ENCODE data around the gene PARD6G.

PARD6G gene

DNA sequence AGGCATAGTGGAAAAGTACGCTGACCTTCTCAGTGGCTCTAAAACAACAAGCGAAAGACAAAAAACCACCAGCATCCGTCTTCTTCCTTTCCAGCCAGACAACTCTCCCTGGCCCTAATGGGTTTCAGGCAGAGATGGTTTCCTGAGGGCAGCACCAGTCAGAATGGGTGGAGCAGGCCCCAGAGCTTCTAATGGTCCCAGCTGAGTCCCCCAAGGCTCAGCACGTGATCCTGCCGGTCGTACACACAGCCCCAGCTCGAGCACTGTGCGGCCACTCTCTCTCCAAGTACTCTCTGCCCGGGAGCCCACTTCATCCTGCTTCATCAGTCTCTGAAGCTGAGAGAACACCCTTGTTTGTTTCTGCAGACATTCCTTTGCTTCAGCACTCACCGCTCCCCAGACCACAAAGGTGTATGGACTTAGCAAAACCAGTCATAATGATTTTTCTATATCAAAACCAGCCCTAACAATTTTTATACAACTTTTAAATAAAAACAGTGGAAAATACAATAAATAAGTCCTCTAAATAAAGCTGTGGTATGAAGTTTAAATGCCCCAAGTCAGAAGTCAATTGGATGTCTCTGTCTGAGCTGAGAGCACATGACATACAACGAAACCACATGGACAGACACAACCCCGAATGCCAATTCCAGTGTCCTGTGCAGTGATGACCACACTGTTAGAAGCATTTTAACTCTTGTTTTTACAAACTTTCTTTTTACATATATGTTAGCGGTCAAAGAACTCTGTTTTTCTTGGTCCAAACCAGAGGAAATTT is 63.9 kb downstream of the PARD6G start:
- TF ChIP-seq POLR2AphosphoS5 (IDR thresholded peaks at IDR 0.05; ENCODE audit: borderline replicate concordance, low read depth, low read length) = no peak
- no peak for TF ChIP-seq FOXP2 (optimal IDR thresholded peaks at IDR 0.05; ENCODE audit: control extremely low read depth, extremely low read length, insufficient read depth)
- TF ChIP-seq EZH2 (IDR thresholded peaks at IDR 0.05) = no peak
- DNase-seq (ENCODE audit: low read depth, low spot score) = no peak

DNA sequence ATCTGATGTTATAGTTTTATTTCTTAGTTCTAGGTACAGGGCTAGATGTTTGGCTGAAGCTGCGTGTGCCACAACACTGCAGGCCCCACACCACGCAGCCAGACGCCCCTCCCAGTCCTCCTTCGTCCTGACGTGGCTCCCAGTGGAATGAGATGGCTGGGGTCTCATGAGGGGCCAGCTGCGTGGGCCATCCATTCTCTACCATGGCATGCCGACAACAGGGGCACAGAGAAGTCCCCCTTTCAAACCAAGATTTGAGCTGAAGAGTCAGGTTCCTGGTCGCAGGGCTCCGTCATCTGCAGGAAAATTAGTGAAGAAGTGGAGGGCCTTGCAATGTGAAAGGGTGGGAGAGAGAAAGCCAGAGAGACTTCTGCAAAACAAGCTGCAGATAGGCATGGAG is 64.5 kb downstream of the PARD6G start:
- Histone ChIP-seq H3K27ac (no peak overlapping the region), H3K36me3 (ENCODE audit: insufficient read depth, low read length) (no peaks in the 10 kb centered on the region), H3K9ac (ENCODE audit: insufficient read length) (no peak overlapping the region), H3K9me3 (ENCODE audit: low read depth, low read length) (no peaks in the 10 kb centered on the region), H3K4me3 (no peak overlapping the region)
- TF ChIP-seq FOXP2 (optimal IDR thresholded peaks at IDR 0.05; ENCODE audit: control extremely low read depth, extremely low read length, insufficient read depth) (no peak), EZH2 (IDR thresholded peaks at IDR 0.05) (no peak), POLR2AphosphoS5 (IDR thresholded peaks at IDR 0.05; ENCODE audit: borderline replicate concordance, low read depth, low read length) (no peak)
- DNase-seq (ENCODE audit: low read depth, low spot score) = no peak

More for the DNA sequence above, 63.9 kb downstream of the PARD6G start:
- Histone ChIP-seq H3K9me3 (ENCODE audit: low read depth, low read length) (no peaks in the 10 kb centered on the region), H3K9ac (ENCODE audit: insufficient read length) (no peak overlapping the region), H3K27ac (no peak overlapping the region), H3K4me3 (no peak overlapping the region), H3K36me3 (ENCODE audit: insufficient read depth, low read length) (no peaks in the 10 kb centered on the region)

DNA sequence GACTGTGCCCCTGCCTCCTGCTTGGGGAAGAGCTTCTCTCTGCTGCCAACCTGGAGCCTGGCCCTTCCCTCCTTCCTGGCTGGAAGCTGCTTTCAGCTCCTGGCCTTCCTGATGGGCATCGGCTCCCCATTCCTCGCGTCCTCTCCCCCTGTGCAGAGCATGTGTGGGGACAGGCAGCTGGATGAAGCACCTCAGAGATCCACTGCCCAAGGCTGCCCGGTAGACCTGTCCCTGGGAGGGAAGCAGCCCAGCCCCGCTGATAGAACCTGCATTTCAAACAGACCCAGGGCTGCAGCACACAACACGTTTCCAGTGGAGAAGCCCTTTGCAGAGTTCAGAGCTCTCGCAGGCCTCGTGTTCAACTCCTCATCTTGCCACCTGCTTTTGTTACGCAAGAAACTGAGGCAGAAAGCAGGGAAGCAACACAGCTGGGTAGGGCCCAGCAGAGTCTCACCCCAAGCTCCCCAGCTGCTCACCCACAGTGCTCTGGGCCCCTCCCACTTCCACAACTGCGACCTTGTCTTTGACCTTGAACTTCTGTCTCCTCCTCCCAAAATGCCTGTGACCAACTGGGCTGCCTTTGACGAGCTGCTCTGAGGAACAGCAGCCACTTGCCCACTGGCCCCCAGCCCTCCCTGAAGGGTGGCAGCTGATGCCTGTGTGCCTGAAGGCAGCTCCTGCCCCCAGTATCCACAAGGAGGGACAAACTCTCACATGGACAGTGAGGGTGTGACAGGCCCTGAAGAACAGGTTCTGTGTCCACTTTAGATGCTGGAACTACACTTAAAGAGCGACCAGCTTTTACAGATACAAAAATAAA is 65.5 kb downstream of the PARD6G start:
- no peak overlapping the region for H3K27ac ChIP-seq
- H3K9ac ChIP-seq (ENCODE audit: insufficient read length) = no peak overlapping the region
- H3K4me3 ChIP-seq = no peak overlapping the region
- H3K9me3 ChIP-seq (ENCODE audit: low read depth, low read length) = no peaks in the 10 kb centered on the region
- TF ChIP-seq POLR2AphosphoS5 (IDR thresholded peaks at IDR 0.05; ENCODE audit: borderline replicate concordance, low read depth, low read length) = no peak
- no peak for TF ChIP-seq FOXP2 (optimal IDR thresholded peaks at IDR 0.05; ENCODE audit: control extremely low read depth, extremely low read length, insufficient read depth)
- TF ChIP-seq EZH2 (IDR thresholded peaks at IDR 0.05) = no peak
- no peaks in the 10 kb centered on the region for H3K36me3 ChIP-seq (ENCODE audit: insufficient read depth, low read length)
- DNase-seq (ENCODE audit: low read depth, low spot score) = no peak

DNA sequence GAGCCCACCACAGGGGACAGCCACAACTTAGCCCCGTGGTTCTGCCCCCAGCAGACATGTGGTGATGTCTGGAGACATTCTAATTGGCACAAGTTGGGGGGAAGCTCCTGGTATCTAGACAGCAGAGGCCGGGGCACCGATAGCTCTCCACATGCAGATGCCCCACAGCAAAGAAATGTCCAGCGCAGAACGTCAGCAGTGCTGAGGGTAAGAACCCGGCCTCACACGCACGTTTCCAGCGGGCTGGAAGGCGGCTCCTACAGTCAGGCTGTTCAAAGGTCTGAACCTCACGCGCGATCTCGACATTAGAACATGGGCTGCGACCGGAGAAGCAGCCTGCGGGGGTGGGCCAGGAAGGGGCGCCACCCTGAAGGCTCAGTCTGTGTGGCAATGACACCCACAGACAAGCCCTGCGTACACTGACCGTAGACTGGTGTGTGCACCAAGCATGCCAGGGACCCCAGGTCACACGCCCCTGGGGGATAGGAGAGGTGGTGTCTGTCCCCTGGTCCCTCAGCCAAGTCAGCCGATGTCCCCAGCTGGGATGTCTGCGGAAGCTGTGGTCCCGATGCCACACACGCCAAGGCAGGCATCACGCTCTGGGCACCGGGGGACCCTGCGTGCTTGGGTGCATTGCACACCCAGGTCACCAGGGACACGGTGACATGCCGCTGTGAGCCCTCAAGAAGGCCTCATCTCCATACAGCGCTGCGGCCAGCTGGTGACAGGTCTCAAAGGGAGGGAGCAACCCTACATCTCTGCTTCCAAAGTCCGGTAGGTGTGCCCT is 66.3 kb downstream of the PARD6G start:
- no peak for DNase-seq (ENCODE audit: low read depth, low spot score)
- Histone ChIP-seq H3K9ac (ENCODE audit: insufficient read length) (no peak overlapping the region), H3K27ac (no peak overlapping the region), H3K36me3 (ENCODE audit: insufficient read depth, low read length) (no peaks in the 10 kb centered on the region), H3K4me3 (no peak overlapping the region), H3K9me3 (ENCODE audit: low read depth, low read length) (no peaks in the 10 kb centered on the region)
- TF ChIP-seq POLR2AphosphoS5 (IDR thresholded peaks at IDR 0.05; ENCODE audit: borderline replicate concordance, low read depth, low read length) = no peak
- TF ChIP-seq FOXP2 (optimal IDR thresholded peaks at IDR 0.05; ENCODE audit: control extremely low read depth, extremely low read length, insufficient read depth) = no peak
- TF ChIP-seq EZH2 (IDR thresholded peaks at IDR 0.05) = no peak

DNA sequence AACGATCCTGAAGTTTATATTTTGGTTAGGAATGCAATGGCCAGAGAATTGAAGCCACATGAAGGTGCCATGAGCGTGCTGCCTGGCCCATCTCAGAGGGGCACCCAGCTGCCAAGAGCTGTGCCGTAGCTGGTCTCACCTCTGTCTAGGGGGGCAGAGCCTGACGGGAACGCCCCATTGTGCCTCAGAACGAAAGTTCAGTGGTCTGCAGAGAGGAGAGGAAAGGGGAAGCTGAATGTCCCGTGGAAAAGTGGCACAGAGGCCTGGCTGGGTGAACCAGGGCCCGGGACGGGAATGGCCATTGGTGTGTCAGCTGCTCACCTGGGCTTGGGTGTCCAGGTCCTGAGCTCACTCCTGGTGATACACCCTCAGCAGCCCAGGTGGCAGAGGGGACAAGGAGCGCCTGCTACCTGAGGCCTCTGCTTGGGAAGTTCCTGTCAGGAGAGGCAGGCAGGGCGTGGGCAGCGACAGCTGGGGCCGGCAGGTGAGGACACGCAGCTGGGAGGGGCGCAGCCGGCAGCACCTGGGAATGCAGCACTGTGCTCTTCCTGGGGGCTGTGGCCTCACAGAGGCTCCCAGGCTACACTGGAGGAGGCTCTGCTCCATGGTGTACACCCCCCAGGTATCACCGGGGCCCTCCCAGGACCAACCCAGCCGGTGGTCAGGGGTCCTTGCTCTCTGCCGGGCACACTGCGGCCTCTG is 67.3 kb downstream of the PARD6G start:
- Histone ChIP-seq H3K36me3 (ENCODE audit: insufficient read depth, low read length) (no peaks in the 10 kb centered on the region), H3K9ac (ENCODE audit: insufficient read length) (no peak overlapping the region), H3K27ac (no peak overlapping the region), H3K9me3 (ENCODE audit: low read depth, low read length) (no peaks in the 10 kb centered on the region), H3K4me3 (no peak overlapping the region)
- DNase-seq (ENCODE audit: low read depth, low spot score) = no peak
- TF ChIP-seq FOXP2 (optimal IDR thresholded peaks at IDR 0.05; ENCODE audit: control extremely low read depth, extremely low read length, insufficient read depth) = no peak
- no peak for TF ChIP-seq POLR2AphosphoS5 (IDR thresholded peaks at IDR 0.05; ENCODE audit: borderline replicate concordance, low read depth, low read length)
- TF ChIP-seq EZH2 (IDR thresholded peaks at IDR 0.05) = no peak

- no peaks in the 10 kb centered on the region for H3K9me3 ChIP-seq (ENCODE audit: low read depth, low read length)
- H3K9ac ChIP-seq (ENCODE audit: insufficient read length) = no peak overlapping the region
- no peak overlapping the region for H3K27ac ChIP-seq
- no peak for DNase-seq (ENCODE audit: low read depth, low spot score)
- H3K36me3 ChIP-seq (ENCODE audit: insufficient read depth, low read length) = no peaks in the 10 kb centered on the region
- no peak overlapping the region for H3K4me3 ChIP-seq
- TF ChIP-seq POLR2AphosphoS5 (IDR thresholded peaks at IDR 0.05; ENCODE audit: borderline replicate concordance, low read depth, low read length) = no peak
- no peak for TF ChIP-seq FOXP2 (optimal IDR thresholded peaks at IDR 0.05; ENCODE audit: control extremely low read depth, extremely low read length, insufficient read depth)
- no peak for TF ChIP-seq EZH2 (IDR thresholded peaks at IDR 0.05)
These were observed 68.1 kb downstream of the PARD6G start for GRCh38 chr18:80178935-80179818.

- Histone ChIP-seq H3K27ac (no peak overlapping the region), H3K9ac (ENCODE audit: insufficient read length) (no peak overlapping the region), H3K4me3 (no peak overlapping the region), H3K36me3 (ENCODE audit: insufficient read depth, low read length) (no peaks in the 10 kb centered on the region), H3K9me3 (ENCODE audit: low read depth, low read length) (no peaks in the 10 kb centered on the region)
- TF ChIP-seq FOXP2 (optimal IDR thresholded peaks at IDR 0.05; ENCODE audit: control extremely low read depth, extremely low read length, insufficient read depth) (no peak), EZH2 (IDR thresholded peaks at IDR 0.05) (no peak), POLR2AphosphoS5 (IDR thresholded peaks at IDR 0.05; ENCODE audit: borderline replicate concordance, low read depth, low read length) (no peak)
- DNase-seq (ENCODE audit: low read depth, low spot score) = no peak
These were observed 70.2 kb downstream of the PARD6G start for GRCh38 chr18:80177128-80177527.
